PFSK-1 (cell line): ENCODE results near the gene EGFLAM.

Experiments used
- POLR2AphosphoS5 ChIP-seq: IDR thresholded peaks from 2 replicates; pipeline ENCODE4 v1.6.1; 2012; ENCODE audit warnings: low read depth, mild to moderate bottlenecking, control low read depth, low read length, moderate library complexity
- TAF1 ChIP-seq: IDR thresholded peaks from 2 replicates; pipeline ENCODE4 v1.6.1; 2012; ENCODE audit warnings: low read length, control low read depth, borderline replicate concordance; ENCODE audit not compliant: insufficient read depth
- TF ChIP-seq, protein P1 (sequence below), 2 experiments: IDR thresholded peaks; 2 replicates each; pipeline versions ENCODE4 v1.6.1 to v1.8.0; 2011 to 2012; ENCODE audit warnings: low read depth in 2 of 2, low read length in 2 of 2, control low read depth in 1 of 2, inconsistent platforms in 1 of 2, mild to moderate bottlenecking in 1 of 2, moderate library complexity in 1 of 2; ENCODE audit not compliant: insufficient read depth in 1 of 2

DNA sequence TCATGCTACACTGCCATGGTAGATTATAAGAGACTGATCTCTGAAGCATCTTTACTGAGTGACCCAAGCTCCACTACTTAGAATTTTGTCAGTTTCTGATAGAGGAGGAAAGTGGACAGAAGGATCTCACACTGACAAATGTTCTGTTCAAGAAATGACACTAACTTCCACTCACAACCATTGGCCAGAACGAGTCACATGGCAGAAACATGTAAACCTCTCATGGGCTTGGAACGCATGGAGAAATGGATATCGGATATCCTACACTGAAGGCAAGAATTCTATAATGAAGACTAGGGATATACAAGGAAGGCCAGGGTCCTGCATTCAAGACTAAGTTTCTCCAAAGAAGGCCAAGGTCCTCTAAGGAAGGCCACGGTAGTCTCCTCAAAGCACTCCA, 31.1 kb downstream of the EGFLAM start:
- TF ChIP-seq POLR2AphosphoS5 (no peak), TAF1 (no peak)
- TF ChIP-seq, protein P1, sequence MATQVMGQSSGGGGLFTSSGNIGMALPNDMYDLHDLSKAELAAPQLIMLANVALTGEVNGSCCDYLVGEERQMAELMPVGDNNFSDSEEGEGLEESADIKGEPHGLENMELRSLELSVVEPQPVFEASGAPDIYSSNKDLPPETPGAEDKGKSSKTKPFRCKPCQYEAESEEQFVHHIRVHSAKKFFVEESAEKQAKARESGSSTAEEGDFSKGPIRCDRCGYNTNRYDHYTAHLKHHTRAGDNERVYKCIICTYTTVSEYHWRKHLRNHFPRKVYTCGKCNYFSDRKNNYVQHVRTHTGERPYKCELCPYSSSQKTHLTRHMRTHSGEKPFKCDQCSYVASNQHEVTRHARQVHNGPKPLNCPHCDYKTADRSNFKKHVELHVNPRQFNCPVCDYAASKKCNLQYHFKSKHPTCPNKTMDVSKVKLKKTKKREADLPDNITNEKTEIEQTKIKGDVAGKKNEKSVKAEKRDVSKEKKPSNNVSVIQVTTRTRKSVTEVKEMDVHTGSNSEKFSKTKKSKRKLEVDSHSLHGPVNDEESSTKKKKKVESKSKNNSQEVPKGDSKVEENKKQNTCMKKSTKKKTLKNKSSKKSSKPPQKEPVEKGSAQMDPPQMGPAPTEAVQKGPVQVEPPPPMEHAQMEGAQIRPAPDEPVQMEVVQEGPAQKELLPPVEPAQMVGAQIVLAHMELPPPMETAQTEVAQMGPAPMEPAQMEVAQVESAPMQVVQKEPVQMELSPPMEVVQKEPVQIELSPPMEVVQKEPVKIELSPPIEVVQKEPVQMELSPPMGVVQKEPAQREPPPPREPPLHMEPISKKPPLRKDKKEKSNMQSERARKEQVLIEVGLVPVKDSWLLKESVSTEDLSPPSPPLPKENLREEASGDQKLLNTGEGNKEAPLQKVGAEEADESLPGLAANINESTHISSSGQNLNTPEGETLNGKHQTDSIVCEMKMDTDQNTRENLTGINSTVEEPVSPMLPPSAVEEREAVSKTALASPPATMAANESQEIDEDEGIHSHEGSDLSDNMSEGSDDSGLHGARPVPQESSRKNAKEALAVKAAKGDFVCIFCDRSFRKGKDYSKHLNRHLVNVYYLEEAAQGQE (IDR thresholded peaks at IDR 0.05; ENCODE audit: insufficient read depth in 1 of 2, low read depth in 2 of 2, low read length in 2 of 2): no peak
